T-helper 17 cell (primary cell): ENCODE results near the gene CATSPER1. TPM values are rescaled to one million over a fixed set of nuclear protein-coding genes. Genes with fewer than 3 reads are reported as not detected.

Experiments used
- ATAC-seq: fragments of 150-1000 bp; cut with Tn5 transposase; 2 replicates; pipeline ENCODE4 v1.10.0; 2021; ENCODE audit warnings: mild to moderate bottlenecking, moderate library complexity
- DNase-seq, 3 donors: peaks; one replicate each; pipeline versions ENCODE4 v3.0.0 to v3.0.0-alpha.2; 2020 to 2021
- H3K9me3 ChIP-seq: one replicate; pipeline ENCODE4 v1.7.0; 2013; ENCODE audit warnings: low read length, mild to moderate bottlenecking; ENCODE audit not compliant: control insufficient read depth, poor library complexity, severe bottlenecking
- H3K27ac Mint-ChIP-seq: one replicate; pipeline ENCODE4 v1.8.0; 2022; ENCODE audit warnings: mild to moderate bottlenecking, moderate library complexity, mixed read lengths
- H3K27me3 Mint-ChIP-seq: one replicate; pipeline ENCODE4 v1.8.0; 2022; ENCODE audit warnings: mixed read lengths
- H3K36me3 Mint-ChIP-seq: one replicate; pipeline ENCODE4 v1.8.0; 2022; ENCODE audit warnings: low read depth, mixed read lengths
- H3K4me1 Mint-ChIP-seq: one replicate; pipeline ENCODE4 v1.8.0; 2022; ENCODE audit warnings: mild to moderate bottlenecking, mixed read lengths
- H3K4me3 Mint-ChIP-seq: one replicate; pipeline ENCODE4 v1.8.0; 2022; ENCODE audit warnings: mild to moderate bottlenecking, moderate library complexity, mixed read lengths
- total RNA-seq, 4 donors: library from RNA in 2 of 4; stranded (reverse) in 2 of 4; gene quantifications; one replicate each; pipeline ENCODE4 v1.2.3 and lab custom pipeline; 2022 to 2026

The CATSPER1 gene
- total RNA-seq, 2 donors from 2014 or later: not detected

GRCh38 chr11:66022401-66023185 lies 3.7 kb downstream of the CATSPER1 start:
- H3K4me1 Mint-ChIP-seq: peaks cover 12% of the 10 kb centered on the region
- no peaks in the 10 kb centered on the region for H3K9me3 ChIP-seq
- peak overlapping the region; percentile 63 for H3K27ac Mint-ChIP-seq
- DNase-seq: peak; percentile 63 to 81 (median 67)
- no peaks in the 10 kb centered on the region for H3K36me3 Mint-ChIP-seq
- peak overlapping the region; percentile 77 for H3K4me3 Mint-ChIP-seq
- ATAC-seq: peak; percentile 95
- peaks cover 5% of the 10 kb centered on the region for H3K27me3 Mint-ChIP-seq

DNA sequence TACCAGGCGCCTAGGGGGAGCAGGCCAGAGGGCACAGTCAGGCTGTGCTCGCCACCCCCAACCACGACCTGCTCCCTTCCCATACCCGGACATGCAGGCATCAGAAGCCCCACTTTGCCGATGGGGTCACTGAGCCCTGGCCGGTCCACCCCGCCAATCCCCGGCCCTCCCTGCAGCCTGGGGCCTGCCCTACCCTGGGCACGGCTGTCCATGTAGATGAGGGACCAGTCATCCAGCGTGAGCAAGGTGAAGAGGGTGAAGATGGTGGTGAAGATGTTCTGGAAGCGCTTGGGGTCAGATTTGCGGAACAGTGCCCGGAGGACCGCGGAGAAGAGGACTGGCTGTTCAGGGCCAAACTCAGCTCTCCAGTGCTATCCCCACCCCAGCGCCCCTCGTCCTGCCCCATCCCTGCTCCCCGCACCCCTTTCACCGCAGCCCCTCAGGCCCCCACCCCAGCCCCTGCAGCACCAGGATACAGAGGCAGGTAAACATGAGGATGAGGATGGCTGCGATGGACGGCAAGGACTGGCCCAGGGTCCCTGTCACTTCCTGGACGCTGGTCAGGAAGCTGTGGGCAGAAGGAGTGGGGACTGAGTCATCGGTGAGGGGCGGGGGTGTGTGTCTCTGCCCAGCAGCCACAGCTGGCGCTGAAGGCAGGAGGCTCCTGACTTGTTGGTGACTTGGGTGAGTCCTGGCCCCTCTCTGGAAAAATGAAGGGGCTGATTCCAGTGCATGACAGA lies 5.5 kb downstream of the CATSPER1 start:
- peaks cover 5% of the 10 kb centered on the region for H3K27me3 Mint-ChIP-seq
- H3K4me1 Mint-ChIP-seq: peaks cover 12% of the 10 kb centered on the region
- H3K4me3 Mint-ChIP-seq: no peak overlapping the region
- H3K27ac Mint-ChIP-seq: no peak overlapping the region
- peak; percentile 42 for ATAC-seq
- no peak for DNase-seq
- no peaks in the 10 kb centered on the region for H3K36me3 Mint-ChIP-seq
- no peaks in the 10 kb centered on the region for H3K9me3 ChIP-seq

- DNase-seq: no peak
- Mint-ChIP-seq H3K27me3 (peaks cover 5% of the 10 kb centered on the region), H3K36me3 (no peaks in the 10 kb centered on the region), H3K4me3 (no peak overlapping the region), H3K27ac (no peak overlapping the region), H3K4me1 (peaks cover 11% of the 10 kb centered on the region)
- ATAC-seq: no peak
- H3K9me3 ChIP-seq: no peaks in the 10 kb centered on the region
Observed at GRCh38 chr11:66020212-66020611, 6.1 kb downstream of the CATSPER1 start.

- no peak overlapping the region for H3K4me3 Mint-ChIP-seq
- ATAC-seq (no peak), DNase-seq (no peak)
- peaks cover 2% of the 10 kb centered on the region for H3K36me3 Mint-ChIP-seq
- no peaks in the 10 kb centered on the region for H3K9me3 ChIP-seq
- H3K27me3 Mint-ChIP-seq: peaks cover 7% of the 10 kb centered on the region
- peaks cover 7% of the 10 kb centered on the region for H3K4me1 Mint-ChIP-seq
- no peak overlapping the region for H3K27ac Mint-ChIP-seq
Observed at GRCh38 chr11:66017321-66017720, 9.0 kb downstream of the CATSPER1 start.

DNA sequence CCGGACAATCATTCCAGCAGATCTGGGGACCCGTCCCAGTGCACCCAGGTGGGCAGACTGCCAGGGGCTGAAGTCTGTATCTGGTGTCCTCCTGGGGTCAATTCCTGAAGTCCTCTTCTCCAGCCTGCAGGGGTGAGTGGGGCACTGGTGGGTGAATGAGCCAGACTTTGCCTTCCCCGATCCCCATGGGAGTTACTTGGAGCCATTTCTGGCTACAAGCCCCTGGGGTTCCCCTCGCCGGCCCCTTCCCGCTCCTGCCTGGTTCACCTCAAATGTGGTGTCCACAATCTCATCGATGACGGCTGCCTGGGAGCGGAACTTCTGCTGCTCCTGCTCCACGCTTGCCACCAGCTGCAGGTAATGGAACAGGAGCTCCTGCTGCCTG lies 9.5 kb downstream of the CATSPER1 start:
- Mint-ChIP-seq H3K27me3 (peaks cover 7% of the 10 kb centered on the region), H3K27ac (no peak overlapping the region), H3K36me3 (peaks cover 2% of the 10 kb centered on the region), H3K4me3 (no peak overlapping the region), H3K4me1 (peaks cover 7% of the 10 kb centered on the region)
- no peaks in the 10 kb centered on the region for H3K9me3 ChIP-seq
- no peak for DNase-seq
- ATAC-seq: no peak

- DNase-seq (no peak), ATAC-seq (no peak)
- Mint-ChIP-seq H3K36me3 (peaks cover 2% of the 10 kb centered on the region), H3K4me1 (peaks cover 4% of the 10 kb centered on the region), H3K4me3 (no peak overlapping the region), H3K27ac (no peak overlapping the region), H3K27me3 (peaks cover 7% of the 10 kb centered on the region)
- H3K9me3 ChIP-seq: no peaks in the 10 kb centered on the region
Observed at GRCh38 chr11:66015936-66016792, 10.1 kb downstream of the CATSPER1 start.

DNA sequence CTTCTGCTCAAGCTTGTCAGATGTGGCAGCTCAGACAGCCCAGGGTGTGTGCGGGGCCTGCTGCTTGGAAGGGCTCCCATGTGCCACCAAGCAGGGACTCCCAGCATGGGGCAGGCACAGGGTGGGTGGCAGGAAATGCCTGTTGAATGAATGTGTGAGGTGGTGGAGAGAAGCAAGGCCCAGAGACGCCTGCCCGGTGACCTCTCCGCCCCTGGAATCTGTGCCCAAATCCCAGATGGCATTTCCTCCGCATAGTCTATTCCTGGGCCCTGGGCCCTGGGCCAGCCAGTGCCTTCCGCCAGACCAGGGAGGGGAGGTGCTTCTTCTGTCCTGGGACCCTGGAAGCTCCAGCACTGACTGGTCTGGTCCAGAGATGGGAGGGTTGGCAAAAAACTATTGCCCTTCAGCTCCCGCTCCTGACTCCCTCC lies 10.8 kb downstream of the CATSPER1 start:
- no peak for ATAC-seq
- no peak overlapping the region for H3K27ac Mint-ChIP-seq
- peaks cover 9% of the 10 kb centered on the region for H3K27me3 Mint-ChIP-seq
- H3K4me1 Mint-ChIP-seq: peaks cover 4% of the 10 kb centered on the region
- no peaks in the 10 kb centered on the region for H3K9me3 ChIP-seq
- no peak for DNase-seq
- H3K4me3 Mint-ChIP-seq: no peak overlapping the region
- peaks cover 2% of the 10 kb centered on the region for H3K36me3 Mint-ChIP-seq

GRCh38 chr11:66014804-66015453 lies 11.3 kb downstream of the CATSPER1 start:
- Mint-ChIP-seq H3K36me3 (peaks cover 2% of the 10 kb centered on the region), H3K4me1 (peaks cover 5% of the 10 kb centered on the region), H3K27me3 (peaks cover 13% of the 10 kb centered on the region), H3K4me3 (no peak overlapping the region), H3K27ac (no peak overlapping the region)
- ATAC-seq (no peak), DNase-seq (no peak)
- H3K9me3 ChIP-seq: no peaks in the 10 kb centered on the region

DNA sequence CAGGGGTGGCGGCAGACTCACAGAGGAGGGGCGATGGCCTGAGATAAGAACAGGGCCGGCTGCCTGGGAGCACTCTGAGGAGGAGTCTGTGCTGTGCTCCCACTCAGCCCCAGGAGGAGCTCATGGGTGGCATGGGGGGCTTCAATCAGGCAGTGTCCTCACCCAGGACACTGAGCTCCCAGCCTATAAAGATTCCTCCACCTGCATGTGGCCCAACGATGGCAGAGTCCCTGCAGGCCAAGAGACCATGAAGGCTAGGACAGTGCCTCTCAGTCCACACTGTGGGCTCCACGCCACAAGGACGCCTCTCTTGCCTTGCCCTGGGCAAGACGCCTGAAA lies 12.5 kb downstream of the CATSPER1 start:
- no peak for ATAC-seq
- Mint-ChIP-seq H3K36me3 (peaks cover 2% of the 10 kb centered on the region), H3K27ac (no peak overlapping the region), H3K27me3 (peaks cover 13% of the 10 kb centered on the region), H3K4me1 (peaks cover 5% of the 10 kb centered on the region), H3K4me3 (no peak overlapping the region)
- no peaks in the 10 kb centered on the region for H3K9me3 ChIP-seq
- DNase-seq: no peak

- no peaks in the 10 kb centered on the region for H3K9me3 ChIP-seq
- Mint-ChIP-seq H3K4me1 (peaks cover 5% of the 10 kb centered on the region), H3K27me3 (peaks cover 13% of the 10 kb centered on the region), H3K4me3 (no peak overlapping the region), H3K27ac (no peak overlapping the region), H3K36me3 (peaks cover 2% of the 10 kb centered on the region)
- DNase-seq: no peak
- ATAC-seq: no peak
Observed at GRCh38 chr11:66012946-66013761, 13.1 kb downstream of the CATSPER1 start.

GRCh38 chr11:66012371-66012945 lies 13.8 kb downstream of the CATSPER1 start:
- Mint-ChIP-seq H3K27ac (no peak overlapping the region), H3K27me3 (peaks cover 13% of the 10 kb centered on the region), H3K4me3 (peak overlapping the region; percentile 31), H3K36me3 (peaks cover 2% of the 10 kb centered on the region), H3K4me1 (peaks cover 5% of the 10 kb centered on the region)
- ATAC-seq (no peak), DNase-seq (no peak)
- no peaks in the 10 kb centered on the region for H3K9me3 ChIP-seq

- ATAC-seq (peak; percentile 16), DNase-seq (no peak)
- Mint-ChIP-seq H3K36me3 (peaks cover 2% of the 10 kb centered on the region), H3K4me3 (peak within 1 kb of the TSS; percentile 31), H3K27me3 (peaks cover 13% of the 10 kb centered on the region), H3K4me1 (peaks cover 5% of the 10 kb centered on the region), H3K27ac (no peak within 1 kb of the TSS)
- no peaks in the 10 kb centered on the region for H3K9me3 ChIP-seq
Observed at GRCh38 chr11:66011785-66012303, 14.4 kb downstream of the CATSPER1 start, which contains the start of gene CST6. TSS of gene CST6 (plus strand) at chr11:66012008. CDS start at chr11:66012045, 37 bp downstream.
